Fibroblast of the aortic adventitia (primary cell): Measurements from ENCODE around the gene SNRPA. TPM values are rescaled to one million over a fixed set of nuclear protein-coding genes. Genes with fewer than 3 reads are reported as not detected.
"Not testable (repeated sequence)": the region's sequence is repeated elsewhere in the genome, so short reads cannot be mapped to it uniquely, and the experiment has no call there.

Experiments
- DNase-seq: peaks from one replicate; pipeline ENCODE4 v3.0.0-alpha.2; 2010; ENCODE audit warnings: low read depth
- H3K4me3 ChIP-seq: 2 replicates; pipeline ENCODE4 v1.5.1; 2011; ENCODE audit warnings: low read depth, mild to moderate bottlenecking, control low read depth, low read length, moderate library complexity
- total RNA-seq: library from RNA; depleted of rRNA; stranded (reverse); fragments of >200 nt; gene quantifications from 2 replicates; pipeline ENCODE4 v1.2.3, GENCODE V29; 2012; ENCODE audit warnings: low replicate concordance
- TF ChIP-seq, protein P1 (sequence below): IDR thresholded peaks from 2 replicates; pipeline ENCODE4 v1.5.1; 2011; ENCODE audit warnings: mild to moderate bottlenecking, low read length, control low read depth, inconsistent platforms; ENCODE audit not compliant: insufficient read depth

The SNRPA gene
- total RNA-seq, 1 donor, result 29.8 TPM

DNA sequence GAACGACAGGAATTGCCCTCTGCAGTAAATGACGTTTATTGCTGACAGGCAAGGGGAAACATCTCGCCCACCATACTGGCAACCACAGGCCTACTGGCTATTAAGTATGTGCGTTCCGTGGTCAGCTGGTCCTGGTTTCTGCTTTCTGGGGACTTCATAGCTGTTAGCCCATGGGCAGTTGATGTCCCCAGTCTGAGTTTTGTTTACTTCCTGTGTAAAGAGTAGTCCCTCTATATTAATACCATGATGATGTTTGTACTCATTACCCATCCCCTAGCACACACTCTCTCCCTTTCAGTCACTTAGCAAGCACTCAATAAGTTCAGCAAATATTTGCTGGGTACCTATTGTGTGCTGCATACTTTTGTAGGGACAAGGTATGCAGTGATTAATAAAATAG, 17.9 kb downstream of the SNRPA start:
- DNase-seq, result no peak
- TF ChIP-seq, protein P1, sequence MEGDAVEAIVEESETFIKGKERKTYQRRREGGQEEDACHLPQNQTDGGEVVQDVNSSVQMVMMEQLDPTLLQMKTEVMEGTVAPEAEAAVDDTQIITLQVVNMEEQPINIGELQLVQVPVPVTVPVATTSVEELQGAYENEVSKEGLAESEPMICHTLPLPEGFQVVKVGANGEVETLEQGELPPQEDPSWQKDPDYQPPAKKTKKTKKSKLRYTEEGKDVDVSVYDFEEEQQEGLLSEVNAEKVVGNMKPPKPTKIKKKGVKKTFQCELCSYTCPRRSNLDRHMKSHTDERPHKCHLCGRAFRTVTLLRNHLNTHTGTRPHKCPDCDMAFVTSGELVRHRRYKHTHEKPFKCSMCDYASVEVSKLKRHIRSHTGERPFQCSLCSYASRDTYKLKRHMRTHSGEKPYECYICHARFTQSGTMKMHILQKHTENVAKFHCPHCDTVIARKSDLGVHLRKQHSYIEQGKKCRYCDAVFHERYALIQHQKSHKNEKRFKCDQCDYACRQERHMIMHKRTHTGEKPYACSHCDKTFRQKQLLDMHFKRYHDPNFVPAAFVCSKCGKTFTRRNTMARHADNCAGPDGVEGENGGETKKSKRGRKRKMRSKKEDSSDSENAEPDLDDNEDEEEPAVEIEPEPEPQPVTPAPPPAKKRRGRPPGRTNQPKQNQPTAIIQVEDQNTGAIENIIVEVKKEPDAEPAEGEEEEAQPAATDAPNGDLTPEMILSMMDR, result no peak
- no peak overlapping the region for H3K4me3 ChIP-seq

DNA sequence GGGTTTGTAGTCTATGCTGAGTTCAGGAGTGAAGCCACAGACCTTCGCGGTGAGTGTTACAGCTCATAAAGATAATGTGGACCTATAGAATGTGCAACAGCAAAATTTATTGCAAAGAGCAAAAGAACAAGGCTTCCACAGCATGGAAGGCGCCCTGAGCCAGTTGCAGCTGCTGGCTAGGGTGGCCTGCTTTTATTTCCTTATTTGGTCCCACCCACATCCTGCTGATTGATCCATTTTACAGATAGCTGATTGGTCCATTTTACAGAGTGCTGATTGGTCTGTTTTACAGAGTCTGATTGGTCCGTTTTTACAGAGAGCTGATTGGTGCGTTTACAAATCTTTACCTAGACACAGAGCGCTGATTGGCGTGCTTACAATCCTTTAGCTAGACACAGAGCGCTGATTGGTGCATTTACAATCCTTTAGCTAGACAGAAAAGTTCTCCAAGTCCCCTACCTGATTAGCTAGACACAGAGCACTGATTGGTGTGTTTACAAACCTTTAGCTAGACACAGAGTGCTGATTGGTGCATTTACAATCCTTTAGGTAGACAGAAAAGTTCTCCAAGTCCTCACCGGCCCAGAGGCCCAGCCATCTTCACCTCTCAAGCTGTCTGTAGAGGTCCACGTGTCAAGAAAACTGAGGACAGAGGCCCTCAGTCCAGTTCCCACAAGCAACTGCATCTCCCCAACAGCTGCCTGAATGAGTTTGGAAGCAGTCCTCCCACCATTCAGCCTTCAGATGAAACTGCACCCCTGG, 20.3 kb downstream of the SNRPA start:
- DNase-seq, H3K4me3 ChIP-seq: not testable (repeated sequence)

DNA sequence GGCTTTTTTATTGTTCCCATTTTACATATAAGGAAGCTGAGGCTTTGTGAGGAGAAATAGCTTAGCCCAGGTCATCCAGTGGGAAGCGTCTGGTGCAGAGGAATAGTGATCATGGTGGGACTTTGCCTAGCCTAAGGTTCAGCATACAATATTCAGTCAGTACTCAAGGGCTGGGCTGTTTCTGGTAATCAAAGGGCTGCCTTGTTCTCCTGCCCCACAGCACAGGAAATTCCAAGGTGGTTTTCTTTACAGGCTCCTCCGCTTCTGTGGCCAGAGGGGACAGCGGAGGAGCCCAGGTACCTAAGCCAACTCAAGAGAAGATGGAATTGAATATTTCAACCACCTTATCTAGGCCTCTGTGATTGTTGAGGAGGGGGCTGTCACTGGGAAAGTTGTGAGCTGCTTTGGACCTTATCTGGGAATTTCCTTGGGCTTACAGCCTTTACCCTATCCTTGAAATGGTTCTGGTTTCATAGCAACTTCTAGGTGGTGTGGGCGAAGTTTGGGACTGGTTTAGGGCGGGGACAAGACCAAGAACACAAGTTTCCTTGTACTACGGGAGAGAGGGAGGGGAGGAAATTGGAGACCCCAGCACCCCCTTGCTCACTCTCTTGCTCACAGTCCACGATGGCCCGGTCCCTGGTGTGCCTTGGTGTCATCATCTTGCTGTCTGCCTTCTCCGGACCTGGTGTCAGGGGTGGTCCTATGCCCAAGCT, 24.1 kb downstream of the SNRPA start, which contains the start of gene MIA:
Gene MIA (plus strand): TSS at position 606 of the 716 bp plus-strand sequence. CDS start 22 bp downstream, at position 628.
- TF ChIP-seq, protein P1, result no peak
- no peak within 1 kb of the TSS for H3K4me3 ChIP-seq
- DNase-seq, result no peak

DNA sequence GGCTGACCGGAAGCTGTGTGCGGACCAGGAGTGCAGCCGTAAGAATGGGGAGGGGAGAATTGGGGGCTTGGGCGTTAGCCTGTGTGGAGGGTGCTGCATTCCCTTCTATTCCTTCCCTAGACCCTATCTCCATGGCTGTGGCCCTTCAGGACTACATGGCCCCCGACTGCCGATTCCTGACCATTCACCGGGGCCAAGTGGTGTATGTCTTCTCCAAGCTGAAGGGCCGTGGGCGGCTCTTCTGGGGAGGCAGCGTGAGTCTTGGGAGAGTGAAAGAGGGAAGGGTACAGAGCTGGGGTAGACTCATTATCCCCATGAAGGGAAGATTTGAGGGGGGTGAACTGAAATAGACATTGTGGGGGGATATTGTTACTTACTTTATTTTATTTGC, 24.6 kb downstream of the SNRPA start:
- TF ChIP-seq, protein P1, result no peak
- no peak for DNase-seq
- no peak overlapping the region for H3K4me3 ChIP-seq

DNA sequence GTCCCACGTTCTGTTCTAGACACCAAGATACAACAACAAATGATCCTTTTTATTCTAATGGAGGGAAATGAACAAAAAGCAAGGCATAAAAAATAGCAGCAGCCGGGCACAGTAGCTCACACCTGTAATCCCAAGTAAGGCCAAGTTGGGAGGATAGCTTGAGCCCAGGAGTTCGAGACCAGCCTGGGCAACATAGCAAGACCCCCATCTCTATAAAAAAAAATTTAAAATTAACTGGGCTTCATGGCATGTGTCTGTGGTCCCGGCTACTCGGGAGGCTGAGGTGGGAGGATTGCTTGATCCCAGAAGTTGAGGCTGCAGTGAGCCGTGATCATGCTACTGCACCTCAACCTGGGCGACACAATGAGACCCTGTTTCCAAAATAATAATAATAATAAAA, 25.4 kb downstream of the SNRPA start:
- TF ChIP-seq, protein P1, result no peak
- H3K4me3 ChIP-seq, result no peak overlapping the region
- no peak for DNase-seq

DNA sequence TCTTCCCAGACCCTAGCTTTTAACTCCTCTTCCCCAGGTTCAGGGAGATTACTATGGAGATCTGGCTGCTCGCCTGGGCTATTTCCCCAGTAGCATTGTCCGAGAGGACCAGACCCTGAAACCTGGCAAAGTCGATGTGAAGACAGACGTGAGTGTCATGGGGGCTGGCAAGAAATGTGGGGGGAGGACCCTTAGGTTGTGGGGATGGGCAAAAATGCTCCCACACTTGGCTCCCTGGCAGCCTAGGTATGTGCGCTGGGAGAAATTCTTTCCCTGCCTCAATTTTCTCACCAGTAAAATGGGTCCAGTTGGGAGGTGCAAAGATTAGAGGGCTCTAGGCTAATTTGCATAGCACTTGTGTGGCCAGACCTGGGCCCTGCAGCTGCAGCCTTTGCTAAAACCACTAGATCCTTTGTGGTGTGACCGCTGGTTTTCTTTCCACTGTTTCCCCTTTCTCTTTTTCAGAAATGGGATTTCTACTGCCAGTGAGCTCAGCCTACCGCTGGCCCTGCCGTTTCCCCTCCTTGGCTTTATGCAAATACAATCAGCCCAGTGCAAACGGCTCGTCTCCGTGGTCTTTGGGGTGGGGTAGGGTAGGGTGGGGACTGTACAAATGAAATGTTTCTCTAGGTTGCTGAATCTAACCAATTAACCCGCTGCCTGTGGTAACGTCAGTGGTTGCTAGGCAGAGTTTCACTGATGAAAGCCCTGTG, 26.1 kb downstream of the SNRPA start:
- peak overlapping the region; percentile 68 for H3K4me3 ChIP-seq
- TF ChIP-seq, protein P1, result no peak
- DNase-seq, result peak; percentile 94

DNA sequence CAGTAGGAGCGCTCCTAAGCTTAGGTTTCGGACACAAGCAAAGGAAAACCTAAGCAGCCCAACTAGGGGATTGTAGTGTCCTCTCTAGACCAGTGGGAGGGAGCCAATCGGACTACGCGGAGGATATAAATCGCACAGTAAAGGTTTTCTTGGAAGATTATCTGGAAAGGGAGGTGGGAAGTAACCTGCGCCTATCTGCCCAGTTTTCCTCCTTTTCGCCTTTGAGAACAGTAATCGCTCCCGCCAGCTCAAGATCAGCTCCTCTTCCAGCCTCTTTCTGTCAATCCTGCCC, 26.6 kb downstream of the SNRPA start:
- TF ChIP-seq, protein P1, result no peak
- peak overlapping the region; percentile 68 for H3K4me3 ChIP-seq
- no peak for DNase-seq
